ENCODE data around the gene ACOX1.

The ACOX1 gene

GRCh38 chr17:75904749-75905521, 74.0 kb downstream of the ACOX1 start, which contains the start of gene MRPL38:
TSS of gene MRPL38 (minus strand) at chr17:75904884. CDS start at chr17:75904875, 9 bp downstream.
- DNase-seq: peak; percentile 97

- no peak for DNase-seq
These were observed 76.6 kb downstream of the ACOX1 start for GRCh38 chr17:75902406-75902805.

GRCh38 chr17:75901727-75902126, 77.2 kb downstream of the ACOX1 start:
- no peak for DNase-seq

- no peak for DNase-seq
These were observed 78.1 kb downstream of the ACOX1 start for GRCh38 chr17:75900691-75901533.

- no peak for DNase-seq
These were observed 79.0 kb downstream of the ACOX1 start for GRCh38 chr17:75899767-75900468.

GRCh38 chr17:75899353-75899752, 79.6 kb downstream of the ACOX1 start:
- no peak for DNase-seq

- no peak for DNase-seq
These were observed 80.2 kb downstream of the ACOX1 start for GRCh38 chr17:75898791-75899190.

GRCh38 chr17:75898065-75898464, 80.9 kb downstream of the ACOX1 start:
- DNase-seq: no peak

- no peak for DNase-seq
These were observed 81.6 kb downstream of the ACOX1 start for GRCh38 chr17:75897160-75898019.

- DNase-seq: peak; percentile 82
These were observed 82.4 kb downstream of the ACOX1 start, which contains the start of gene TRIM65 for GRCh38 chr17:75896415-75897159. TSS of gene TRIM65 (minus strand) at chr17:75896951. CDS start at chr17:75896937, 14 bp downstream.

GRCh38 chr17:75895370-75896155, 83.4 kb downstream of the ACOX1 start:
- DNase-seq: peak; percentile 30

- DNase-seq: no peak
These were observed 84.8 kb downstream of the ACOX1 start for GRCh38 chr17:75894049-75894733.

GRCh38 chr17:75893305-75894048, 85.5 kb downstream of the ACOX1 start:
- no peak for DNase-seq

- DNase-seq: no peak
These were observed 86.3 kb downstream of the ACOX1 start for GRCh38 chr17:75892556-75893224.

- no peak for DNase-seq
These were observed 87.1 kb downstream of the ACOX1 start for GRCh38 chr17:75891605-75892555.
